HepG2 (cell line): ENCODE measurements around the gene SLC25A47. TPM values are rescaled to one million over a fixed set of nuclear protein-coding genes. Genes with fewer than 3 reads are reported as not detected.
"Not testable (repeated sequence)": the region's sequence is repeated elsewhere in the genome, so short reads cannot be mapped to it uniquely, and the experiment has no call there.

Experiments used
- ATAC-seq: fragments of 200-7000 bp; cut with Tn5 transposase; 3 replicates; pipeline ENCODE4 v1.9.1; 2020; ENCODE audit warnings: mild to moderate bottlenecking, moderate library complexity
- BruUV-seq: library from RNA; stranded (reverse); fragments of 400-500 nt; replicated peaks from 2 replicates; lab custom pipeline; 2021; lab: Mats Ljungman, UMichigan
- CTCF ChIA-PET: fragments of 300-600 bp; formaldehyde crosslinking; extraction: SDS; loops from one replicate; lab custom pipeline; 2021; ENCODE audit warnings: low total read pairs, inconsistent platforms, low intra/inter-chr PET ratio; lab: Yijun Ruan, JAX
- POLR2A ChIA-PET: fragments of 350-600 bp; sonication (Branson Sonifier 250); formaldehyde crosslinking; loops from one replicate; lab custom pipeline; 2020; ENCODE audit warnings: antibody characterized with exemption, inconsistent platforms; lab: Yijun Ruan, JAX
- DNase-seq: peaks from one replicate; pipeline ENCODE4 v3.0.0-alpha.2; 2015; ENCODE audit warnings: low spot score
- FAIRE-seq: peaks from 3 replicates; lab custom pipeline; 2011; peaks lifted over from hg19 to GRCh38; lab: Jason Lieb, UNC
- H2AFZ ChIP-seq: one replicate; pipeline ENCODE4 v1.6.1; 2011; ENCODE audit warnings: low read length, inconsistent platforms
- H3K27ac ChIP-seq: fragments of 300-600 bp; 3 replicates; pipeline ENCODE4 v1.8.0; 2011; ENCODE audit warnings: mixed run types, mild to moderate bottlenecking, mixed read lengths, low read length, inconsistent platforms; ENCODE audit not compliant: insufficient read depth; ENCODE audit errors: extremely low read length
- H3K27me3 ChIP-seq, 2 experiments: fragments of 200-600 bp in 1 of 2; 2 replicates in 1 of 2; 3 replicates in 1 of 2; pipeline versions ENCODE4 v1.6.0 to v1.8.0; 2011; ENCODE audit warnings: low read length in 2 of 2, mild to moderate bottlenecking in 2 of 2, moderate library complexity in 2 of 2, inconsistent platforms in 1 of 2; ENCODE audit not compliant: insufficient read depth in 2 of 2, control insufficient read depth in 1 of 2
- H3K36me3 ChIP-seq, 2 experiments: fragments of 200-600 bp in 1 of 2; replicated peaks in 1 of 2; 2 replicates in 1 of 2; 3 replicates in 1 of 2; pipeline versions ENCODE4 v1.5.1 to v1.8.0; 2011; ENCODE audit warnings: low read length in 2 of 2, inconsistent platforms in 1 of 2; ENCODE audit not compliant: insufficient read depth in 2 of 2, control insufficient read depth in 1 of 2
- H3K4me1 ChIP-seq: 2 replicates; pipeline ENCODE4 v1.5.1; 2012; ENCODE audit warnings: low read length, inconsistent platforms; ENCODE audit not compliant: insufficient read depth
- H3K4me2 ChIP-seq: 2 replicates; pipeline ENCODE4 v1.6.0; 2011; ENCODE audit warnings: low read depth, low read length, inconsistent platforms
- H3K4me3 ChIP-seq, 3 experiments: fragments of 200-600 bp in 1 of 3; sonication (generic), shearing (Covaris generic) in 1 of 3; replicated peaks in 1 of 3; 2 replicates each; pipeline ENCODE4 v1.5.1; 2011 to 2016; ENCODE audit warnings: low read length in 3 of 3, inconsistent platforms in 2 of 3, low read depth in 2 of 3, mild to moderate bottlenecking in 2 of 3, control low read depth in 1 of 3, mixed read lengths in 1 of 3; ENCODE audit not compliant: insufficient read depth in 1 of 3
- H3K79me2 ChIP-seq: one replicate; pipeline ENCODE4 v1.6.1; 2011; ENCODE audit warnings: low read length, inconsistent platforms; ENCODE audit not compliant: insufficient read depth
- H3K9ac ChIP-seq: 2 replicates; pipeline ENCODE4 v1.6.0; 2011; ENCODE audit warnings: mild to moderate bottlenecking, low read depth, low read length, inconsistent platforms; ENCODE audit not compliant: insufficient read depth
- H3K9me3 ChIP-seq: 2 replicates; pipeline ENCODE4 v1.5.1; 2012; ENCODE audit warnings: mild to moderate bottlenecking, low read length
- H4K20me1 ChIP-seq: 2 replicates; pipeline ENCODE4 v1.6.0; 2011; ENCODE audit warnings: inconsistent platforms, mild to moderate bottlenecking, low read length, moderate library complexity; ENCODE audit not compliant: insufficient read depth
- BRCA1 ChIP-seq: sonication (generic); formaldehyde crosslinking; IDR thresholded peaks from 2 replicates; pipeline ENCODE4 v1.4.0; 2020; ENCODE audit warnings: missing genetic modification reagents
- TEAD3 ChIP-seq: optimal IDR thresholded peaks from 2 replicates; pipeline ENCODE3; 2016; ENCODE audit warnings: borderline replicate concordance
- ZFP91 ChIP-seq: sonication (generic); formaldehyde crosslinking; IDR thresholded peaks from 2 replicates; pipeline ENCODE4 v1.9.0; 2022; ENCODE audit warnings: missing genetic modification reagents, mild to moderate bottlenecking, borderline replicate concordance
- ZMYM3 ChIP-seq: sonication (generic); formaldehyde crosslinking; IDR thresholded peaks from 2 replicates; pipeline ENCODE4 v1.5.1; 2020; ENCODE audit warnings: mild to moderate bottlenecking, missing genetic modification reagents
- ZNF121 ChIP-seq: sonication (generic); formaldehyde crosslinking; IDR thresholded peaks from 2 replicates; pipeline ENCODE4 v1.5.0; 2020; ENCODE audit warnings: mild to moderate bottlenecking, missing genetic modification reagents
- ZNF362 ChIP-seq: sonication (generic); formaldehyde crosslinking; IDR thresholded peaks from 2 replicates; pipeline ENCODE4 v1.4.0; 2020; ENCODE audit warnings: missing genetic modification reagents, mild to moderate bottlenecking, borderline replicate concordance
- ZNF770 ChIP-seq: sonication (generic); formaldehyde crosslinking; IDR thresholded peaks from 2 replicates; pipeline ENCODE4 v1.5.0; 2020; ENCODE audit warnings: mild to moderate bottlenecking, missing genetic modification reagents
- WGBS: methylation state at CpG from one replicate; pipeline ENCODE4 v1.1.6; 2017; ENCODE audit warnings: low lambda C conversion rate; 5-methylcytosine and 5-hydroxymethylcytosine counted together
- in situ Hi-C: cut with HindIII; loops from 2 replicates; pipeline ENCODE4 v1.10.0; 2017; ENCODE audit warnings: low pct_unique_long_range_greater_than_20kb; ENCODE audit not compliant: extremely low pct_ligation_motif_present
- intact Hi-C: fragments of 100-400 bp; cut with micrococcal nuclease; formaldehyde crosslinking; loops from one replicate; pipeline ENCODE4 v1.10.0; 2022; ENCODE audit not compliant: unreplicated experiment
- polyA plus RNA-seq, 8 experiments: library from polyadenylated mRNA; depleted of rRNA in 3 of 8; stranded (reverse) in 7 of 8; unstranded in 1 of 8; fragments of >200 nt; fragmentation: Illumina TruSeq in 4 of 8; extraction: Trizol in 4 of 8; gene quantifications; 2 replicates each; pipeline versions ENCODE4 v1.2.1 to v1.2.3, GENCODE V29; 2011 to 2016; ENCODE audit warnings: low read depth in 4 of 8, missing spikeins in 1 of 8, mixed read lengths in 1 of 8; ENCODE audit not compliant: insufficient read depth in 1 of 8
- total RNA-seq, 5 experiments: library from RNA; depleted of rRNA; stranded (reverse); fragments of >200 nt; fragmentation: Illumina TruSeq; extraction: Trizol; gene quantifications; 2 replicates each; pipeline ENCODE4 v1.2.3, GENCODE V29; 2016; ENCODE audit warnings: low read depth in 1 of 5

The SLC25A47 gene
- total and polyA plus RNA-seq, 2 of the 13 experiments (the other 11 are each of a cell fraction or from before 2014, with no cell fraction given) = 1.0 to 1.7 TPM

GRCh38 chr14:100308427-100308792 is 14.7 kb upstream of the SLC25A47 start:
- peak; percentile 7 for TF ChIP-seq TEAD3 (CRISPR knock-in tag)
- 0 out of 2 replicates have a peak, but pooled peaks have one; percentile 32 for TF ChIP-seq BRCA1 (CRISPR knock-in tag)
- 0 out of 2 replicates have a peak, but pooled peaks have one; percentile 10 for TF ChIP-seq ZFP91 (CRISPR knock-in tag)
- peak; percentile 75; the same call in 1 of the 2 replicates for TF ChIP-seq ZNF362
- peak; percentile 95 for TF ChIP-seq ZNF770
- TF ChIP-seq ZNF121 (CRISPR knock-in tag) = peak; percentile 96
- peak; percentile 57 for TF ChIP-seq ZMYM3 (CRISPR knock-in tag)
- H3K9me3 ChIP-seq, H4K20me1 ChIP-seq, H2AFZ ChIP-seq, H3K27ac ChIP-seq, intact Hi-C loops, H3K36me3 ChIP-seq, H3K9ac ChIP-seq, BruUV-seq, DNase-seq, H3K79me2 ChIP-seq, FAIRE-seq, ATAC-seq: not testable (repeated sequence)
- Histone ChIP-seq H3K4me2 (peak overlapping the region; percentile 80), H3K27me3 (peaks cover 1 to 19% of the 10 kb centered on the region in 2 experiments; a peak in 4 of 5 replicates), H3K4me3 (peak overlapping the region in 1 of 3 experiments; percentile 49; a peak in 1 of 6 replicates), H3K4me1 (peaks cover 62% of the 10 kb centered on the region)
- CTCF ChIA-PET = interaction anchor here (1.0 kb wide), 1 partner anchor 70 kb away, joined by 3 read pairs; no protein-coding TSS in a partner anchor
- in situ Hi-C loops = loop anchor here (5.0 kb wide), 1 partner anchor 69 kb away; the partner anchor contains the start of gene WDR25
- WGBS = 20% methylated on average over 6 of the region's 6 CpGs
- POLR2A ChIA-PET = interaction anchor here (0.8 to 2.6 kb wide), 3 partner anchors 13 to 20 kb away, joined by 3 to 7 read pairs (median 5); no protein-coding TSS in a partner anchor
